ENCODE data around the gene RSRP1. TPM values are rescaled to one million over a fixed set of nuclear protein-coding genes. Genes with fewer than 3 reads are reported as not detected.

RSRP1 gene
- total RNA-seq, 1 donor from 2014 or later = 342 TPM

DNA sequence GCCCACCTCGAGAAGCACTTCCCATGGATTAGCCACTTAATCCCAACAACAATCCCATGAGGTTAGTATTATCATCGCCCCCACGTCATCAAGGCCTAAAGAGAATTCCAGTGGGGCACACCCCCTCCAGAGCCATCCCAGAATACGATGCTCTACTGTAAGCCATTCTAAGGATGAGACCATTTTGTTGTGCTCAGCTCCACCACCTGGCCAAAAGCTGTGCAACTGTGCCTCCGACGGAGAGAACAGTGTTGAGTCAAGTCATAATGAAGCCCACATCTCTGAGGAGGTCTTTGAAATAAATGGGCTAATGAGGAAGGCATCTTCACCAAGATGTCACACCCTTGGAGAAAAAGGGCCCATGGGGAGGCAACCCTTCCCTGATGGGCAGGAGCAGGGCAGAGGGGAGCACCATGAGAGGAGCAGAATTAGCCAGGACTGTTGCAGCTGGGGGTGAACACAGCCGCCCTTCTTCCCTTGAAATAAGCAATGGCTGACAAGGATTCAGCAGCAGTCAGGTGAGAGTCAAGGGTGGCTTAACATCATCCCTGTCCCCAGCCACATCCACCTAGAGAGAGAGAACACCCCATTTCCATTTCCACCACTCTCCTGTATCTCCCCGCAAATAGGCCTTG, 29.5 kb downstream of the RSRP1 start:
- DNase-seq = no peak

DNA sequence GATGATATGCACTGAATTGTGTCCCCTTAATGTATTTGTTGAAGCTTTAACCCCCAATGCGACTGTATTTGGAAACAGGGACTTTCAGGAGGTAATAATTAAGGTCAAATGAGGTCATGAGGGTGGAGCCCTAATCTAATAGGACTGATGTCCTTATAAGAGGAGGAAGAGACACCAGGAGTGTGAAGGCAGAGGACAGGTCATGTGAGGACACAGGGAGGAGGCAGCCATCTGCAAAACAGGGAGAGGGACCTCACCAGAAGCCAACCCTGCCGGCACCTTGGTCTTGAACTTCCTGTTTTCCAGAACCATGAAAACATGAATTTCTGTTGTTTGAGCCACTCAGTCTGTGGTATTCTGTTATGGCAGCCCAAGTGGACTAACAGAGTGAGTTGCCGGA, 30.2 kb downstream of the RSRP1 start:
- no peak for DNase-seq

DNA sequence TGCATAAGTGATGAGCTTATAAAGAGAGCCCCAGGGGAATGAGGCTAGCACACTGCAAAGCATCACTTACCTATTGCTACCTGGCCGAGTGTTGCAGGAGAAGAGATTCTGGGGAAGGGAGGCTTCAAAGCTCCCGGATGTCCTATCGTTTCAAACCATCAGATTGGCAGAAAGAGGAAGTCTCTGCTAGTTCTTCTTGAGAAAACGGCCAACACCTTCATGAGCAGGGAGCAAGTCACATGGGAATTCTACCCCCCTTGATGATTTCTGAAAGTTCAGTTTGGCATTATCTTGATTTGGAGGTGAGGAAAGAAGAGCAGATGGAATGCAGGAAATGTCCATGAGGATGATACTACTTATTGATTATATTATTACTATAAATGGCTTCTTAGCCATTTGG, 31.1 kb downstream of the RSRP1 start:
- DNase-seq = no peak

DNA sequence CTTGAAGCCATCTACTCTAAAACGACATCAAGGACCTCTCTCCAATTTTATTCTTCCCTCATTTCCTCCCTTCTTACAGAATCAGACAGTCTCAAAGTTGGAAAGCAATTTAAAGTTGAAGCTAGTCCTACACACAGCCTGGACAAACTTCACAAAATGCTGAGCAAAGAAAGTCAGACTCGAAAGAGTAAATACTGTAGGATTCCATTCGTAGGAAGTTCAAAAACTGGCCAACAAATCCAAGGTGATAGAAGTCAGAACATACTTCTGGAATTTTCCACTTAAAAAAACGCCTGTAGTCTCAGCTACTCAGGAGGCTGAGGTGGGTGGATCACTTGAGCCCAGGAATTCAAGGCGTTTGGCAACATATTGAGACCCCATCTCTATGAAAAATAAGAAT, 34.5 kb downstream of the RSRP1 start:
- no peak for DNase-seq

DNA sequence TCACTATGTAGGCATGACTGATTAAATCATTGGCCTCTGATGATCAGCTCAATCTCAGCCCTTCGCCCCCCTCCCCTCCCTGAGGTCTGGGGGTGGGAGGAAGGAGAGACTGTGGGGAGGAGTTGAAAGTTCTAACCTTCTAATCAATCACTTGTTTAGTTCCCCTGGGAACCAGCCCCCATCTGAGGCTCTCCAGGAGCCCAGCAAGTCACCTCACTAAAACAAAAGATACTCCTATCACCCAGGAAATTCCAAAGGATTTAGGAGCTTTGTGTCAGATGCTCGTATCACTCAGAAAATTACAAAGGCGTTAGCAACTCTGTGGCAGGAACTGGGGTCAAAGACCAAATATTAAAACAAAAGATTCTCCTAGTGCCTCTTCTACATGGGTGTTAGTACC, 36.5 kb downstream of the RSRP1 start:
- no peak for DNase-seq

DNA sequence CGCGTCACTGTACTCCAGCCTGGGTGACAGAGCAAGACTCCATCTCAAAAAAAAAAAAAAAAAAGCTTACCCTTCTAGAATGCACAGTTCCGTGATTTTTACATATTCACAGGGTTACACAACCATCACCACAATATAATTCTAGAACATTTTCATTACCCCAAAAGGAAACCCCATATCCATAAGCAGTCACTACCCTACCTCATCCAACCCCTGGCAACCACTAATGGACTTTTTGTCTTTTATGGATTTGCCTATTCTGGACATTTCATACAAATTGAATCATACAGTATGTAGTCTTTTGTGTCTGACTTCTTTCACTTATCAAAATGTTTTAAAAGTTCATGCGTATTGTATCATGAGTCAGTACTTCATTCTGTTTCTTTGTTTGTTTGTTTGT, 37.7 kb downstream of the RSRP1 start:
- DNase-seq = no peak

DNA sequence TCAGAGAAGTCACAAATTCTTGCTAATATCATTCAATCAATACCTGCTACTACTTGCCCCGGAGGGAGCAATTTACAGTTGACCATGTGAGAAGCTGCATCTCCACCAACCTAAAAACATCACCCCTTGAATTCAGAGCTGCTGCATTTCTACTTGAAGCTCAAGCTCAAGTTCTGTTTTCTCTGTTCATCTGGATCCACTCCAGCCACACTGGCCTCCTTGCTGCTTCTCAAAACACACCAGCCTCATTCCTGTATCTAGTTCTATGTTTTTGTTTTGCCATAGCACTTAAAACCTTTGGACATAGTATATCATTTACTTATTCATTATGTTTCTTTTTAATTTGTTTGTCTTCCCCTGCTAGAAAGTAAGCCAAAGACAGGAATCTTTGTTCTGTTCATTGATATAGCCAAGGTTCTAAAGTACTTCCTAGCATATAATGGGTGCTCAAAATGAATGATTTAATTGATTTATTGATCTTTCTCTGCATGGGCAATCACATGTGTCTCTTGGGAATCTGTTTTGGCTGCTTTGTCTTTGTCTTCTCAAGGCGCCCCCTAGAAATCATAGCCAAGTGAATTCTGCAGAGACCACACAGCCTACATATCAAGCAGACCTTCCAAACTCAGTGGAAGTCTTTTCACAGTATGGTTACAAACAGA, 38.6 kb downstream of the RSRP1 start:
- no peak for DNase-seq

DNA sequence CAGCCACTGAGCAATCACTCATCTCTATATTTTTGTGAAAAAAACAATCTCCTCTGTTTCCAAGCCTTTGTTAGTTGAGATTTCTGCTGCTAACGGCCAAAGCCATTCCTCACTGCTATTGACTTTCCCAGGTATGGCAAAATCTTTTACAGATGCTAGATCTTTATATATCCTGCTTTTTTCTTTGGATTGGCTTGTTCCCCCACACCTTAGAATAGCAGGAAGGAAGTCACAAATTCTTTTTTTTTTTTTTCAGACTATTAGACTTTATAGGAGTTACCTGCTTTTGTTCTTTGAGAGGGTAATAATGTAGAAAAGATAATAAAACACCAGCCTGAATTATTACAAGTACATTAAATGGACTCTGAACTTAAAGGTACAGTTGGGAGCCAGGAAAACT, 39.2 kb downstream of the RSRP1 start:
- DNase-seq = no peak

DNA sequence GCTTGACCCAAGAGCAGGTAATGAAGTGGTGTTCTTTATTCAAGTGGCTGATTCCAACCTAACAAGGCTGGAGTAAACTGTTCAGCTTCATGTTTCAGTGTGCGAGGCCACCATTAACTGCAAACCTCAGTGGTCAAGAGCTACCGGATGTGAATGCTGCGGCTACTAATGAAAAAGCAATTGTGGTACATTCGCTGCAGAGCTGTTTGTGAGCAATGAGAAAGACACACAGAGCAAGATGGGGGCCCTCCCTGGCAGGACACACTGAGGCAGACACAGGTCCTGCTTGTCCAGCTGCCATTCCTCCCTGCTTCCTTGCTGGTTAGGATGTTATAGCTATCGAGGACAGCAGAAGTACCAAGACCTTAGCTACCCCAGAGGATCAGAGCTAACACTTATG, 41.1 kb downstream of the RSRP1 start:
- no peak for DNase-seq

DNA sequence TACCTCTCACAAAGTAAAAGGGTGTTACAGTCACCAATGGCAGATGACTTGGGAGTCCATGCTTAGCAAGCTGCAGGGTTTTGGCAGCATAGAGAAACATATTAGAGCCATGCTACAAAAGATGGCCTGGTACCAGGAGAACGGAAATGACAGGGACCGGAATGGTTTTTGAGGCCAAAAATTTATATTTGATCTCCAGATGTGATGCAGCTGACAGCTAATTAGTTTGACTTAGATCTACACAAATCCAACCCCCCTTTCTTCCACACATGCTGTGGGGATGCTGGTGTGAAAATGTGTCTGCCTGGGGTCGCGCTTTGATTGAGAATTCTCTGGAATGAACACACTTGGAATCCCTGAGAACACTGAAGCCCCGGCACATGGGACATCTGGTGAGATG, 41.5 kb downstream of the RSRP1 start:
- DNase-seq = no peak

DNA sequence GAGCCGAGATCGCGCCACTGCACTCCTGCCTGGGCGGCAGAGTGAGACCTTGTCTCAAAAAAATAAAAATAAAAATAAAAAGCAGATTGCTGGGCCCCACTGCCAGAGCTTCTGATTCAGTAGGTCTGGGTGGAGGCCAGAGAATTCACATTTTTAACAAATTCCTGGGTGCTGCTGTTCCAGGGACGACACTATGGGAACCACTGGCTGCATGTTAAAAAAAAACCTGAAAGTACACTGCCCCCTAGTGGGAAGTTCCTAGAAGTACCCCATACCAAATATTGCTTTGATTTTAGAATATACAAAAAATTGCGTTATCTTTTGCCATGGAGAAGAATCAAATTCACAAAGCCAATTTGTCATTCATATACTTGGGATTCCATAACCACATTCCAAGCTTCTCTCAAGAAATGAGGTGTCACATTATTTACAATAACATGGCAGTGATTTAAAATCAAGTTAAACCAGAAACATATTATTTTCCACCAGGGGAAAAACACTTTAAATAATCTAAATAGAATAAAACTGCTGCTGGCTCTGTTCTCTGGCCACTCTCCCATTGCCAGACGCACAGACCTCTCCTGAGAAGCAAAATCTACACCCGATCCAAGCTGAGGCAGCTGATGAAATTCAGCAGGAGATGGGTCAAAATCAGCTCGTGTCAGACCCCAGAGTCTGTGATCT, 42.3 kb downstream of the RSRP1 start:
- peak; percentile 56 for DNase-seq

DNA sequence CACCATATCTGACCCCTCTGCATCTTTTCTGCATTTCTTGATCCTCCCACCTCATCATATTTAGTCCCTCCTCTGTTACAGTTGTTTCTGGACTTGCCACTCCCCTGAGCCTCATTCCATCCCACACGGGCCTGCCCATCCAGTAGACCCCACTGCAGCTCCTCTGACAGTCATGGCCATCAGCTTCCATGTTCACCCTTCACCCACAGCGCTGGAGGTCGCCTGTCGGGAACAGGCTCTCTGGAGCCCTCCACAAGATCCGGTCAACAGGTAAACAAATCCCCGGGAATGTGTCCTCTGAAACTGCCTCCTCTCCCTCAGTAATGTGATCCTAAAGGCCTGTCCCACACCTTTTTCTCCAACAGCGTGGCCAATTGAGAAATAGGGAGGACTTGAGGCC, 46.2 kb downstream of the RSRP1 start:
- no peak for DNase-seq

DNA sequence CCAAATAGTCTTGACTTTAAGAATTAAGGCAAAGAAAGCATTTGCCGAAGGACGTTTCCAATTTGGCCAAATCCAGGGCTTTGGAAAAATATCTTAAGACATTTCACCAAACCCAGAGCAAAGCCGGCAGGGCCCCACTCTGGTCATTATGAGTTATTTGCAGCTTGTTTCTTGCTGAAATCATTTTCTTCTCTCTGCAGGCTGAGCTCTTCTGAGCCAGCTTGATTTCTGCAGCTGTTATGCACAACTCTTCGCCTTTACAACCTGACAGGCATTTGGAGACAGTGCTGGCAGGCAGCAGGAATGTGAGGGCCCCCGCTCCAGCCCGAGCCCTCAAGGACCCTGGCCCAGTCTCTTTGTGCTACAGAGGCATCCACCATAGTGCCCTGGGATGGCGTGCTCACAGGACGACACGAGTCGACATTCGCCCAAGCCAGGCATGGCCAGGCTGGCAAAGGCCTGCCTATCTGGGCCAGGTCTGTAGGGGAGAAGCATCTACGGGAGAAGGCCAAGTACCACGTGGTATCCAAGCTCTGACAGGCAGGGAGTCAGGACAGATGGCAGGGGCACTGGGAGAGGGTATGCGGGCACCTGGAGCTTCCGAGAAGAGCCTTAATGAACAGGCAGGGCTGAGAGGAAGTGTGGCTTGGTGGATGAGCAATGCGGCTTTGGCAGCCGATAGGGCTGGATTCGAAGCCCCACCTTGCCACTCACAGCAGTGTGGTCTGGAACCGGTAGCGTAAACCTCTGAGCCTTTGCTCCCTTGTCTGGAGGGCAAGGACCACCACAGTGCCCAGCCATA, 47.2 kb downstream of the RSRP1 start:
- no peak for DNase-seq

DNA sequence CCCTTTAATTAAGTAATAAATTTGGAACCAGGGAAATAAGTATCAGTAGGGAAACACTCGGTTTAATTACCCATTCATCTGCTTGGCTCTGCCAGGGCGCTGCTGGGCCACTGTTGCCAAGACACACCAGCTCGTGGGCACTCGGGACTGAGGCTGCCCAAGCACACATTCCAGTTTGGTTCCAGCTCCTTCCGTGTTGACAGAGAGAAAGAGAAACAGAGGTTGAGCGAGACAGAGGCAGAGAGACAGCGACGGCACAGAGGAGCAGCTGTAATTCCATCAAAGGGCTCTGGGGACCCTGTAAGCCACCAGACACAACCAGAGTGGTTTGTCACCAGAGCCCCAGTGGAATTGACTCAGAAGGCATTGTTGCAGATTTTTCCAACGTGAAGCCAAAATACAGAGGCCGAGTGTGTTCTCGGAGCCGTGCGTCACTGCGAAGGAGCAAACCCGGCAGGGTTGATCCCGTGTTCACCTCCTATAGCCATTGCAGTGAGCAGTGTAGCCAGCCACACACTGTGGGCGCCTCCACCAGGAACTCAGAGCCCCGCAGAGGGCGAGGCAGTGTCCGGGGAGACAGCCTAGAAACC, 48.5 kb downstream of the RSRP1 start:
- DNase-seq = no peak

DNA sequence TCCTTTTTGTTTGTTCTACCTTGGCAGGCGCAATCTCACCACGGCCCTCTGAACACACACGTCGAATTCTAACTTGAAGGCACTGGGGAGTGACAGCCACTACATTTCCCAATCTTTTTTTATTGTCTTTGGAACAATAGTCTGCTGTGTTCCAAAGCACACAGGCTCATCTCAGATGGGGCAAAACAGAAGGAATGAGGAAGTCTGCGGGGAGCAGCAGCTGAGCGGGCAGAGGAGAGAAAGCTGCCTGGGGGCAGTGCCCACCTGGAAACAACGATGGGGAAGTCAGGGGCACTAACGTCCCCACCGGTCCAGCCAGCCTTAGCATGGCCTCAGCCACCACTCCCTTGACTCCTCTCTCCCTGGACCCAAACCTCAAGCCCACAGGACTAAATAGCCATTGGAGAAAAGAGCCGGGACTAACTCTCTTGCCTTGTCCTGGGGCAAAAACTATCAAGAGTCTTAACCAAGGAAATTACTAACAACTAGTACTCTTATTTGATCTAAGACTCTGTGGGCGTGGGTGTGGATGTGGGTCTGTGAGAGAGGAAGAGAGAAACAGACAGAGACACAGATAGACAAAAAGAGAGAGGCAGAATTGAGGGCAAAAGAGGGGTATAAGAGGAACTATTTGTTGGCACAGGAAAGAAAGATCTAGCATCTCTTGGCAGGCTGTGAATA, 49.1 kb downstream of the RSRP1 start:
- no peak for DNase-seq

DNA sequence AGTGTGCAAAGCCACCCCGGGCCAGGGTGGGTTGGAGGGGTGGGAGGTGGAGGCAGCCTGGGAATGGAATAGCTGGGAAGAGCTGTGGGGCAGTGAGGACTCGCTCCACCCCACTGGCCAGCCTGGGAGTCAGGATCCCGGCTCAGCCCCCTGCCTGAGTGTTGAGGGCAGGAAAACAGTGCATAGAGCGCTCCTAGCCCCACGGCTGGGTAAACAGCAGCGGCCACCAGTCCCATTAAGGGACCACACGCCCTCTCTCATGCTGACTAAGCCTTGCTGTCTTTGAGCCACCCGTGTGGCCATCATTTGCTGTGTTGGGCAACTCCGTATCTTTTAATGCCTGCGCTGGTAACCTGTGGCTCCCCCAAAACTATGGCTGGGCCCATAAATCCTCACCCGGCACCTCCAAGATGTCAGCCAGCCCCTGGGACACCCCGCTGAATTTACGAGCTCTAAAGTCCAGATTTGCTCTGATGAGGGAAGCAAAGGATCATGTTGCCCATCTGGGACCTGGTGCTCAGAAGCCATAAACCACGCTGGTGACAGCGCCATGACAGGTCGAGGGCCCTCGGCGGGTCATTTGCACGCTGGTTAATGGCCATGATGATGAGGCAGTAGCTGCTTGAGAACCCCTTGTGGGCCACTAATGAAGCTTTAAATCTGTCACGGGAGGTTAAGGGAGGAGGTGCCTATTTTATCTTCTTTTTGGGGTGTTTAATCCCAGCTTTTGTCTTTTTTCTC, 49.8 kb downstream of the RSRP1 start:
- DNase-seq = no peak

DNA sequence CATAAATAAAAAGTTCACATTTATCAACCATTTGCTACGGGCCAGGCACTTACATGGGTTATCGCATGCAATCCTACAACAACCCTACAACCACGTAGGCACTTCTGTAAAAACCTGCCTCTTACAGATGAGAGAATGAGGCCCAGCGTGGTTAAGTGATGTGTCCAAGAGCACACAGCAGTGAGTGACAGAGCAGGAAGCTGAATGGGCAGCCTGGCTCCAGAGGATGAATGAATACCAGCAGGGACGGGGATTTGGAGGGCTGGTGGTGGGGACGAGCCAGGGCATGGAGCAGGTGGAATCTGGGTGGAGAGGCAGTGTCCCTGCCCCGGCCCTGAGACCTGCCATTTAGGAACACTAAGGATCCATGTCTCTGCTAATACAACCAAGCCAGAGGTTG, 50.4 kb downstream of the RSRP1 start:
- DNase-seq = no peak

DNA sequence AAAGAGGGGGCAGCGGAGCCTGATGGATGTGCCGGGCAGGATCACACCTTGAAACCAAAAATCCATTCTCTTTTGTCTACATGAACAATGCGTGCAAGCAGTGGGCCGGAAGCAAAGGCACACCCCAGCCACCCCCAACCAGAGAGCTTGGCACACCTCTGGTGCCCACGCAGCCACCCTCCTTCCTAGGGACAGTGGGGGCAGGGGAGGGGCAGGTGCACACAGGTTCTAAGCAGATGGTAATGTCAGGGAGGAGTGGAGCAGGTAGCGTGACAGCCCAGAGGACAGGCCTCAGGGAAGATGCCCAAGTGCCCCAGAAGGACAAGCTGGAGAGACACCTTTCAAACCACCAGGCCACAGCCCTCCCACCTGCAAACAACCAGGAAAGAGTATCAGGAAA, 51.4 kb downstream of the RSRP1 start:
- DNase-seq = no peak

DNA sequence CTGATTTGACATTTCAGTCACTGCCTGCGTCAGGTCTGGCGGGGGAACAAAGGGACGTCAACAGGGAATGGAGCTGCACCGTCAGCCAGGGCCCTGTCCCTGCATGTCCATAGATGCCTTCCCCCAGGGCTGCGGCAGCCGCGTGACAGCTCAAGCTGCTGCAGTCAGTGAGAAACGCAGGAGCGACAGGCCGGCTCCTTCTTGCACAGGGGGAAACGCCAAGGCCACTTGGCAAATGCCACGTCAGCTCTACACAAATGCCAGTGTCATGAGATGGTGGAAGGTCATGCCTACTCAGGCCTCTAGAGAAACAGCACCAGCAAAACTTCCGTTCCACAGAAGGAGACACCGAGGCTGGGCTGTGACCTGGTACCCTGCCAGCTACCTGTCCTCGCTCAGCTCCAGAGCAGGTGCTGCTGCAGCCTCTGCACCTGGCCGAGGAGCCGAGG, 52.7 kb downstream of the RSRP1 start:
- no peak for DNase-seq

DNA sequence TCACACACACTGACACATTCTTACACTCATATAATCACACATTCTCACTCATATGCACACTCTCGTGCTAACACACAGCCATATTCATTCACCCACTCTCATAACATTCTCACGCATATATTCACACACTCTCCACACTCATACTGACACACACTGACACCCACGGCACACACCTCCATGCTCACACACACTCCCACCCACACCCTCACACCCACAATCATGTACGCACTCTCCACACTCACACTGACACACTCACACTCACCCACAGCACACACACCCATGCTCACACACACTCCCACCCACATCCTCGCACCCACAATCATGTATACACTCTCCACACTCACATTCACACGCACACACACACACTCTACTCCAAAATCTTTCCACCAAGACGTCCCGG, 53.2 kb downstream of the RSRP1 start:
- DNase-seq = no peak

DNA sequence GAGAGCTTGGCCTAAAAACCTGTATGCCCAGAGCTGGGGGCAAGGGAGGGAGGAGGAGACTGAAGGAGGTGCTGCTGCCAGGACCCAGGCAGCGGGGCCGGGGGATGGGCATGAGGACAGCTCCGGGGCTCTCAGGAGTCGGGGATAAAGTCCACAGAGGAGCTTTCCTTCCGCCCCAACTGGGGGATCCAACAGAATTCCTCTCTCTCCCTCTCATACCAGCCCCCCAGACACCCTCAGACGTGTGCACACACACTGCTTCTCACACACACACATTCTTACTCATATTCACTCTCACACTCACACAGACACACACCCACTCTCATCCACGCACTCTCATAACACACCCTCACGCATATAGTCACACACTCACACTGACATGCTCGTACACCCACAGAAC, 54.0 kb downstream of the RSRP1 start:
- no peak for DNase-seq
